ENCODE measurements around the gene TFCP2.

- no peak for TF ChIP-seq CTCF (IDR thresholded peaks at IDR 0.05)
- TF ChIP-seq POLR2AphosphoS5 (IDR thresholded peaks at IDR 0.05) = no peak
- TF ChIP-seq POLR2A (IDR thresholded peaks at IDR 0.05) = no peak
- no peak for TF ChIP-seq EP300 (IDR thresholded peaks at IDR 0.05)
These were observed 22.9 kb upstream of the TFCP2 start for GRCh38 chr12:51195841-51196240.

Measured in suprapubic skin (tissue), 4 donors.